Epidermal melanocyte (primary cell): ENCODE results near the gene ZNF524.

Experiments
- DNase-seq: peaks from one replicate; pipeline ENCODE4 v3.0.0; 2011; ENCODE audit warnings: low spot score; ENCODE audit not compliant: insufficient read length

The ZNF524 gene

GRCh38 chr19:55641426-55642152, 41.5 kb downstream of the ZNF524 start:
- DNase-seq, result no peak

GRCh38 chr19:55642153-55643002, 42.3 kb downstream of the ZNF524 start:
- no peak for DNase-seq

DNA sequence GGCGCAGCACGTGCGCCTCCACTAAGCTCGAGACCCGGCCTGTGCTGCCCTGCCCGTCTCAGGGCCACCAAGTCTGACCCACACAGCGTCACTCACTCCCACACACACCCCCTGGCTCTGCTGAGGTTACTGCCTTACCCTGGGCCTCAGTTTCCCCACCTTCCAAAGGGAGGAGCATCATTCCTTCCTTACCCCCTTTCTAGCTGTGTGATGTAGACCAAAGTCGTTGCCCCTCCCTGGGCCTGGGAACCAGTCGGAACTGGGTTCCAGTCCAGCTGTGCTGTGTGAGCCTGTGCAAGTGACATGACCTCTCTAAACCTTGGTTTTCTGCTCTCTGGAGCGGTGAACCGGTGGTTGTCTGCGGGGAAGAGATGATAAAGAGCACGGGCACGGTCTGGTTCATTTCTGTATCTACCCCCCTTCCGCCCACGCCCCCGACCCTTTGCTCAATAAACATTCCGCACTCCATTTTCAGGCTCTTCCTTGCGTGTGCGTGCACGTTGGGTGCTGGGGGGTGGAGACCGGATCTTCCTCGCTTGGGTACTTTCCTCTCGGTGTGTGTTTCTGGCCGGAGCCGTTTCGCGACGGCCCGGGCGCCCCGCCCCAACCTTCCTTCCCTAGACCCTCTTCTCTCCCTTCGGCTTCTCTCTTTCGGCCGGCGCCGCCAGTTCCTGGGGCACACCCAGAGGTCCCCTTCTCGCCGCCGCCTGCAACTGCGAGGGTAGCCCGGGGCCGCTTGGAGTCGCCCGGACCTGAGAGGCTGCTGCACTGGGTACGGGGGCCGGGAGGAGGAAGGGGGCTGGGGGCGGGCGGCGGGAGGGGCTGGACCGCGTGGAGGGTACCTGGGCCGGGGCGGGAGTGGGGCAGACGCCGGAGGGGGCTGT, 43.2 kb downstream of the ZNF524 start, which contains the start of gene ZNF581:
Gene ZNF581, plus strand, starts transcription at position 647 of the 884 bp plus-strand sequence. CDS start 923 bp downstream, outside the sequence.
- DNase-seq, result peak; percentile 96

GRCh38 chr19:55643887-55644176, 43.7 kb downstream of the ZNF524 start:
- no peak for DNase-seq

DNA sequence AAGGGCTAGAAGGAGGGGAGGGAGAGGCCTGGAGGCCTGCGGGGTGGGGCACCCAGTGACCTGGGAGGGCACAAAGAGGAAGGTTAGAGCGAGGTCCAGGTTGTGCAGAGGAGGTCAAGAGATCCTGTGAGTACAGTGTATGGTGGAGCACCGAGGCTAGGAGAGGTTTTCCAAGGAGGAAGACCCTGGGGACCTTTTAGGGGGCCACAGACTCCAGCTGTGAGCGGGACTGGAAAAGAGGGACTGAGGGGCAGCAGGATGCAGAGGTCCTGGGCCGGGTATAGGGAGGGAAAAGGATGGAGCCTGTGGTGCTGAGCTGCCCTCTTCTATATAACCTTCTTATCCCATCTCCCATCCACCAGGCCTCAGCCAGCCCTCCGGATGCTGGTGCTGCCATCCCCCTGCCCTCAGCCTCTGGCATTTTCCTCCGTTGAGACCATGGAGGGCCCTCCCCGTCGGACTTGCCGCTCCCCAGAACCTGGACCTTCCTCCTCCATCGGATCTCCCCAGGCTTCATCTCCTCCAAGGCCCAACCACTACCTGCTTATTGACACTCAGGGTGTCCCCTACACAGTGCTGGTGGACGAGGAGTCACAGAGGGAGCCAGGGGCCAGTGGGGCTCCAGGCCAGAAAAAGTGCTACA, 44.2 kb downstream of the ZNF524 start:
- DNase-seq, result no peak

DNA sequence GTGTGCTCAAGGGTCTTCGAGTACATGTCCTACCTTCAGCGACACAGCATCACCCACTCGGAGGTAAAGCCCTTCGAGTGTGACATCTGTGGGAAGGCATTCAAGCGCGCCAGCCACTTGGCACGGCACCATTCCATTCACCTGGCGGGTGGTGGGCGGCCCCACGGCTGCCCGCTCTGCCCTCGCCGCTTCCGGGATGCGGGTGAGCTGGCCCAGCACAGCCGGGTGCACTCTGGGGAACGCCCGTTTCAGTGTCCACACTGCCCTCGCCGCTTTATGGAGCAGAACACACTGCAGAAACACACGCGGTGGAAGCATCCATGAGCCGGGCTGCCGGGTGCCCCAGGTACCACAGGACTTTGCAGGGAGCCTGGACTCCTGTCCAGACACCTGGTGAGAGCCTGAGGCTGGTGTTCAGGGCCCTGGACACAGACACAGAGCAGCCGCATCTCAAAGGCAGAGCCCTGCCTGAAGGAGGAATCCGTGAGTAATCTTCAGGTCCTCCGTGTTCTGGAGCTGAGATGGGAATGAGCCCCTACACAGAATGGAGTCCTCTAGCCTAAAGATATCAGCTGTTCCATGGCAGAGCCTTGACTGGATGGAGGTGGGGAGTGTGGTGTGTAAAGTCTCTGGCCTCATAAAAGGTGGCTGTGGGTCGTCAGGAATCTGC, 44.9 kb downstream of the ZNF524 start:
- DNase-seq, result no peak

- DNase-seq, result no peak
Measured at GRCh38 chr19:55645512-55645881, 45.4 kb downstream of the ZNF524 start.

- no peak for DNase-seq
Measured at GRCh38 chr19:55646889-55647731, 47.0 kb downstream of the ZNF524 start.

- peak; percentile 85 for DNase-seq
Measured at GRCh38 chr19:55647732-55648584, 47.9 kb downstream of the ZNF524 start, which contains the start of gene CCDC106. CCDC106 (plus strand) TSS chr19:55648212; CDS start chr19:55649047, 835 bp downstream.

- DNase-seq, result no peak
Measured at GRCh38 chr19:55648585-55649267, 48.6 kb downstream of the ZNF524 start.

GRCh38 chr19:55649268-55650125, 49.4 kb downstream of the ZNF524 start:
- no peak for DNase-seq

DNA sequence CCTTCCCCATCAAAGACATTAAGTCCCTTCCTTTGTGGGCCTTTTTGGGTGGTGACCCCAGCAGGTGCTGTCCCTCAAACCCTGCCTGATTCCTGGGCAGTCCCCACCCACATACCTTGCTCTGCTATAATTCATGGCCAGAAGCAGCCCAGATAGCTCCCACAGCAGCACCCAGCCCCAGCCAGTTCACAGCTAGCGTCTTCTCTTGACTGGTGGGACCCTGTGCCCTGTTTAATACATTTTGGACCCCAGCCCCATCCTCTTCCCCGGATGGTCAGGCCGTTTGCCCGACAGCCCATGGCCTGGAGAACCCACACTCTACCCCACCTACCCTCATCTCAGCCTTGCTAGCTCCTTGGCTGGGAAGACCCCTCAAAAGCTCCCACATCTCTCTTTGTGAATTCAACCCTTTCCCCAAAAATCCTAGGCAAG, 50.1 kb downstream of the ZNF524 start:
- no peak for DNase-seq

GRCh38 chr19:55650602-55651230, 50.6 kb downstream of the ZNF524 start:
- DNase-seq, result no peak

DNA sequence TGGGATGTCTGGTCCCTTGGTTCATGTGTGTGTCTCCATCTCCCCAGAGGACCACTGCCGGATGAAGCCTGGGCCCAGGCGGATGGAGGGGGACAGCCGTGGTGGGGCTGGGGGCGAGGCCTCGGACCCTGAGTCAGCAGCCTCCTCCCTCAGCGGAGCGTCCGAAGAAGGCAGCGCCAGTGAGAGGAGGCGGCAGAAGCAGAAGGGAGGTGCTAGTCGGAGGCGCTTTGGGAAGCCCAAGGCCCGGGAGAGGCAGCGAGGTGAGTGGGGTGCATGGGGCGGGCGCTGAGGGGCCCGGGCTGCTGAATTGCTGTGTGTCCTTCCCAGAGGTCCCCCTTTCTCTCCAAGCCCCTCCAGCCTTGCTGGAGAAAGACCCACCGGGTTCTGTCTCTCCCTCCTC, 51.1 kb downstream of the ZNF524 start:
- DNase-seq, result no peak

DNA sequence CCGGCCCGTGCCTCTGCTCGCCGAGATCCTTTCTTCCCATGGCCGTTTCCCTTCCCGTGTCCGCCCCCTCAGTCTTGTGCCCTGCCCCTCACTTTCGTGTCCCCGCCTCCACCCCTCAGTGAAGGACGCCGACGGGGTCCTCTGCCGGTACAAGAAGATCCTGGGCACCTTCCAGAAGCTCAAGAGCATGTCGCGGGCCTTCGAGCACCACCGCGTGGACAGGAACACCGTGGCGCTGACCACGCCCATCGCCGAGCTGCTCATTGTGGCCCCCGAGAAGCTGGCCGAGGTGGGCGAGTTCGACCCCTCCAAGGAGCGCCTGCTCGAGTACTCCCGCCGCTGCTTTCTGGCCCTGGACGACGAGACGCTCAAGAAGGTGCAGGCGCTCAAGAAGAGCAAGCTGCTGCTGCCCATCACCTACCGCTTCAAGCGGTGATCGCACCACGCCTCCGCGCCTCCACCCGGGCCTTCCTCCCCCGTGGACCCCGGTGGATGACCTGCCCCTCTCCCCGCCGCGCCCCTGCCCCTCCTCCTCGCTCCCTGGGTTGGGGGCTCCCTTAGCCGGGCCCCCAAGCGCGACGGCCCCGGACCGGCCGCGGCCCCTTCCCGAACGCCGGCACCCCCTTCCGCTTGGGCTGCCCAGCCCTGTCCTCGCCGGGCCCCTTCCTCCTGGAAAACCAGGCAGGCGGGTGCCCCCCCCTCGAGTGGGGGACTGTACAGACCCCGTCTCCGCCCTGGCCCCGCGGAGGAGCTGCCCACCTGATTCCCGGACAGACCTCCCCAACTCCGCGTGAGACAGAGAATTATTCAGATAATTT, 52.4 kb downstream of the ZNF524 start:
- peak; percentile 4 for DNase-seq
